ENCODE results near the gene NIT1.

- no peak for TF ChIP-seq CTCF (IDR thresholded peaks at IDR 0.05; ENCODE audit: low read length)
- TF ChIP-seq EZH2phosphoT487 (IDR thresholded peaks at IDR 0.05; ENCODE audit: low read length), result no peak
- no peak for TF ChIP-seq EZH2 (optimal IDR thresholded peaks at IDR 0.05; ENCODE audit: low read depth, low read length)
Measured at GRCh38 chr1:161086457-161086856, 31.4 kb upstream of the NIT1 start.

Measured in MM.1S (cell line).